NB4 (cell line): ENCODE results near the gene TMEM221.

Source experiments
- DNase-seq: peaks from one replicate; pipeline ENCODE4 v3.0.0; 2010; ENCODE audit warnings: low read depth
- H3K4me3 ChIP-seq: one replicate; pipeline ENCODE4 v1.5.1; 2011; ENCODE audit warnings: mild to moderate bottlenecking, low read depth, low read length, moderate library complexity
- MYC ChIP-seq: IDR thresholded peaks from 2 replicates; pipeline ENCODE4 v1.6.1; 2011; ENCODE audit warnings: low read depth, low read length
- POLR2A ChIP-seq: IDR thresholded peaks from 2 replicates; pipeline ENCODE4 v1.6.1; 2011; ENCODE audit warnings: mild to moderate bottlenecking; ENCODE audit not compliant: insufficient read length; ENCODE audit errors: extremely low read depth
- TF ChIP-seq, protein P1 (sequence below): IDR thresholded peaks from 2 replicates; pipeline ENCODE4 v1.6.1; 2011; ENCODE audit warnings: low read depth, low read length
- TF ChIP-seq, protein P2 (sequence below): IDR thresholded peaks from one replicate; pipeline ENCODE4 v1.5.1; 2012; ENCODE audit warnings: low read depth, low read length

Gene TMEM221

GRCh38 chr19:17473041-17473440 lies 24.6 kb upstream of the TMEM221 start:
- no peak overlapping the region for H3K4me3 ChIP-seq
- DNase-seq = peak; percentile 93
- TF ChIP-seq, protein P1, sequence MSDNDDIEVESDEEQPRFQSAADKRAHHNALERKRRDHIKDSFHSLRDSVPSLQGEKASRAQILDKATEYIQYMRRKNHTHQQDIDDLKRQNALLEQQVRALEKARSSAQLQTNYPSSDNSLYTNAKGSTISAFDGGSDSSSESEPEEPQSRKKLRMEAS = peak; percentile 42
- TF ChIP-seq, protein P2, sequence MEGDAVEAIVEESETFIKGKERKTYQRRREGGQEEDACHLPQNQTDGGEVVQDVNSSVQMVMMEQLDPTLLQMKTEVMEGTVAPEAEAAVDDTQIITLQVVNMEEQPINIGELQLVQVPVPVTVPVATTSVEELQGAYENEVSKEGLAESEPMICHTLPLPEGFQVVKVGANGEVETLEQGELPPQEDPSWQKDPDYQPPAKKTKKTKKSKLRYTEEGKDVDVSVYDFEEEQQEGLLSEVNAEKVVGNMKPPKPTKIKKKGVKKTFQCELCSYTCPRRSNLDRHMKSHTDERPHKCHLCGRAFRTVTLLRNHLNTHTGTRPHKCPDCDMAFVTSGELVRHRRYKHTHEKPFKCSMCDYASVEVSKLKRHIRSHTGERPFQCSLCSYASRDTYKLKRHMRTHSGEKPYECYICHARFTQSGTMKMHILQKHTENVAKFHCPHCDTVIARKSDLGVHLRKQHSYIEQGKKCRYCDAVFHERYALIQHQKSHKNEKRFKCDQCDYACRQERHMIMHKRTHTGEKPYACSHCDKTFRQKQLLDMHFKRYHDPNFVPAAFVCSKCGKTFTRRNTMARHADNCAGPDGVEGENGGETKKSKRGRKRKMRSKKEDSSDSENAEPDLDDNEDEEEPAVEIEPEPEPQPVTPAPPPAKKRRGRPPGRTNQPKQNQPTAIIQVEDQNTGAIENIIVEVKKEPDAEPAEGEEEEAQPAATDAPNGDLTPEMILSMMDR = no peak
- TF ChIP-seq POLR2A = no peak
- TF ChIP-seq MYC = peak; percentile 77

- H3K4me3 ChIP-seq = peak overlapping the region; percentile 53
- no peak for DNase-seq
- TF ChIP-seq POLR2A = no peak
- TF ChIP-seq MYC = no peak
- TF ChIP-seq, protein P1 = no peak
- TF ChIP-seq, protein P2 = no peak
Measured at GRCh38 chr19:17471410-17472125, 23.1 kb upstream of the TMEM221 start.

- no peak for TF ChIP-seq POLR2A
- TF ChIP-seq, protein P1 = no peak
- TF ChIP-seq, protein P2 = no peak
- H3K4me3 ChIP-seq = peak within 1 kb of the TSS; percentile 65
- DNase-seq = peak; percentile 98
Measured at GRCh38 chr19:17470068-17470841, 21.8 kb upstream of the TMEM221 start, which contains the start of gene SLC27A1. Gene SLC27A1 (plus strand): TSS chr19:17470524. CDS start chr19:17470541, 17 bp downstream.

DNA sequence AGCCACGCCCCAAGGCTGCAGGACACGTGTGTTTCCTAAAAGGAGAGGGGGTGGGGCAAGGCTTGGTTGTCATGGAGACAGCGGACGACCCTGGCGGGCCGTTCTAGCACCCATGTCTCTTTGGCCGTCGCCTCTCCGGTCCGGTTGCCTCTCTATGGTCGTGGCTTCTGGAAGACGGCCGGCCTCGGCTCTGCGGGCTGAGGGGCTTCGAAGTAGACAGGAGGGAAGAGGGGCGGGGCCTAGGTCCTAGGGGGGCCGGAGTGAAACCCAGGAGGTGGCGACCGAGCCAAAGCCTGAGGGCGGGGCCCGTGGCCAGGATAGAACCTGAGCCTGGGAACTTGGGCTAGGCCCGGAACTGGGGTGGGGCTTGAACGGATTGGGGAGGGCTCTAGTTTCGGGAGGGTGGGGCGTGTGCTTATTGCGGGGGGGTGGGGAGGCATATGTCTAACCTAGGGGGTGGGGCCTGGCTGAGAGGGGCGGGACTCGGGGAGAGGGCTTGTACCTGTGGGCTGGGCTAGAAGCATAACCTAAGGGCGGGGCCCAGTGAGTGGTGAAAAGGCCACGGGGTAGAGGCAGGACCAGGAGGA lies 21.1 kb upstream of the TMEM221 start:
- DNase-seq = peak; percentile 91
- TF ChIP-seq, protein P1 = no peak
- no peak for TF ChIP-seq MYC
- TF ChIP-seq, protein P2 = no peak
- TF ChIP-seq POLR2A = no peak
- peak overlapping the region; percentile 65 for H3K4me3 ChIP-seq

DNA sequence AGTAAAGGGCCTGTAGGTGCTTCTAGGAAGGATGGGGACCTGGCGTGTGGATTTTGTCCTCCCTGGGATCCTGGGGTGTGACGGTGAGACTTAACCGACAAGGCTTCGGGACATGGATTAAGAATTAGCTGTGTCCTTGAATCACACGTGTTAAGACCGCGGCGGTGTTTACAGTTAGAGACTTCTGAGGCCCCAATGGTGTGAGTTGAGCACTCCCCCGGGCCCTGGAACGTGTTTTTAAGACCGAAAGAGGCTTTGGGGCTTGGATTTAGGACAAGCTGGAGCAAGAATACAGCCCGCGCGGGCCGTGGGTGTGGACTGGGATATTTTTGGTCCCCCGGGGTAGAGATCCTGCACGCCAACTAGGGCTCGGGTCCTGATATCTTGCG lies 20.6 kb upstream of the TMEM221 start:
- TF ChIP-seq, protein P2 = no peak
- TF ChIP-seq, protein P1 = no peak
- TF ChIP-seq POLR2A (no peak), MYC (no peak)
- DNase-seq = no peak
- peak overlapping the region; percentile 34 for H3K4me3 ChIP-seq
